Right lobe of liver (tissue), 6 donors: ENCODE data around the gene ERCC8. TPM values are rescaled to one million over a fixed set of nuclear protein-coding genes. Genes with fewer than 3 reads are reported as not detected.

Source experiments
- ATAC-seq, 4 donors: fragments of 200-7000 bp; cut with Tn5 transposase; one replicate each; pipeline ENCODE4 v1.9.1; 2020; ENCODE audit warnings: mild to moderate bottlenecking in 4 of 4, moderate library complexity in 4 of 4
- DNase-seq, 3 donors: peaks; one replicate each; pipeline ENCODE4 v3.0.0-alpha.2; 2020
- H3K27ac ChIP-seq, 3 donors: fragments of 200-600 bp; one replicate each; pipeline ENCODE4 v1.8.0; 2022
- H3K27me3 ChIP-seq, 2 donors: fragments of 200-600 bp; one replicate each; pipeline ENCODE4 v1.8.0; 2022
- H3K36me3 ChIP-seq, 4 donors: fragments of 200-600 bp; sonication (generic) in 1 of 4; one replicate each; pipeline versions ENCODE4 v1.5.1 to v1.8.0; 2017 to 2022; ENCODE audit warnings: control low read depth in 1 of 4
- H3K4me1 ChIP-seq, 4 donors: fragments of 200-600 bp; sonication (generic) in 1 of 4; one replicate each; pipeline versions ENCODE4 v1.5.1 to v1.8.0; 2017 to 2022; ENCODE audit warnings: control low read depth in 1 of 4
- H3K4me3 ChIP-seq, 3 donors: fragments of 200-600 bp; one replicate each; pipeline ENCODE4 v1.8.0; 2022
- H3K9me3 ChIP-seq, 4 donors: fragments of 200-600 bp; sonication (generic) in 1 of 4; one replicate each; pipeline versions ENCODE4 v1.5.1 to v1.8.0; 2017 to 2022; ENCODE audit warnings: control low read depth in 1 of 4
- POLR2A ChIP-seq: fragments of 450-650 bp; IDR thresholded peaks from one replicate; pipeline ENCODE4 v1.6.1; 2017; ENCODE audit warnings: antibody characterized with exemption, mild to moderate bottlenecking
- WGBS: methylation state at CpG from one replicate; pipeline ENCODE4 v1.1.6; 2018; ENCODE audit warnings: low coverage, low lambda C conversion rate; ENCODE audit not compliant: insufficient coverage; ENCODE audit errors: missing lambda C conversion rate; 5-methylcytosine and 5-hydroxymethylcytosine counted together
- intact Hi-C, 2 donors: fragments of 100-400 bp; cut with DNase I; formaldehyde crosslinking; loops; one replicate each; pipeline versions ENCODE4 v1.11.2 to v1.14.1; 2022
- total RNA-seq, 6 experiments: library from RNA; depleted of rRNA in 2 of 6; stranded (reverse); fragments of >200 nt in 2 of 6; fragmentation: NEBNext Ultra II Directional in 3 of 6; extraction: Animal tissue kit (Norgen Biotek cat#: 25700) in 3 of 6; gene quantifications; one replicate each; pipeline versions ENCODE4 v1.1.0 to v1.2.4, GENCODE V29; 2016 to 2023
- TF ChIP-seq, protein P1 (sequence below), 4 donors: fragments of 200-600 bp in 3 of 4; fragments of 450-650 bp in 1 of 4; IDR thresholded peaks; one replicate each; pipeline versions ENCODE4 v1.5.1 to v1.8.0; 2016 to 2022; ENCODE audit warnings: antibody characterized with exemption in 4 of 4, mild to moderate bottlenecking in 2 of 4
- donor health status: DM: no; HTN: yes; CAD: no.
- donor health status: DM: no; HTN: no; CAD: no.
- donor health status: DM: no; HTN: no; CAD: no.
- donor health status: DM: no; HTN: yes; CAD: no.
- donor health status: DM: no; HTN: yes; CAD: no.

Gene ERCC8
- total RNA-seq, 6 experiments from 2014 or later: 4.0 to 10.7 (median 4.5) TPM

DNA sequence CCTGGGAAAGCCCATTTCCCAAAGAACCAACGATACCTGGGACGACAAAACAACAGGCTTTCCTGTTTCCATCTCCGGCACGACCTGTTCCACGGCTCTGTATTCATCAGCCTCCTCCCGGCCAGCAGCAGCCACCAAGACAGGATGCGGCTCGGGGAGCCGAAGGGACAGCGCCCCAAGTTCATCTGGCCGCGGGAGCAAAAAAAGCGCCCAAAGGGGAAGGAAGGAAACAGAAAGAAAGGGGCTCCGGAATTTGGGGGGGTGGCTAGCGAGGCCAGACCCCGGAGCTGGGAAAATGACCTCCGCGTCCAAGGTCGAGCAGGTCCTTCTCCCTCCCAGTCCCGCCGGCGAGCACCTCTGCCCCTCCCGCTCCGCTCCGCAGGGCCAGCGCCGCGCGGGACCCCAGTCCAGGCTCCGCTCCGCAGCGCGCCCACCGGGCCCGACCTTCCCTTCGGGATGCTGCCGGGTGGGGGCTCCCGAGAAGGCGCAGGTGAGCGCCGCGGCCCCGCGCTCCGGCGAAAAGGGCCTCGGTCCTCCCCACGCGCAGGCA, 101.4 kb downstream of the ERCC8 start:
- peak in 1 of 3 donors; percentile 24 for DNase-seq
- Histone ChIP-seq H3K36me3 (no peaks in the 10 kb centered on the region), H3K9me3 (no peaks in the 10 kb centered on the region)

GRCh38 chr5:60842871-60843385, 101.9 kb downstream of the ERCC8 start:
- no peaks in the 10 kb centered on the region for H3K27me3 ChIP-seq
- H3K4me3 ChIP-seq: peak overlapping the region in 1 of 3 donors; percentile 71
- ATAC-seq (peak; percentile 24 to 49 (median 24)), DNase-seq (no peak)
- 8% methylated on average over 18 of the region's 26 CpGs for WGBS
- intact Hi-C loops: no loop called here
- H3K9me3 ChIP-seq: no peaks in the 10 kb centered on the region
- no peaks in the 10 kb centered on the region for H3K36me3 ChIP-seq
- peaks cover 0 to 8% (median 0%) of the 10 kb centered on the region in 4 donors for H3K4me1 ChIP-seq
- H3K27ac ChIP-seq: no peak overlapping the region
- TF ChIP-seq POLR2A: no peak
- TF ChIP-seq, protein P1, sequence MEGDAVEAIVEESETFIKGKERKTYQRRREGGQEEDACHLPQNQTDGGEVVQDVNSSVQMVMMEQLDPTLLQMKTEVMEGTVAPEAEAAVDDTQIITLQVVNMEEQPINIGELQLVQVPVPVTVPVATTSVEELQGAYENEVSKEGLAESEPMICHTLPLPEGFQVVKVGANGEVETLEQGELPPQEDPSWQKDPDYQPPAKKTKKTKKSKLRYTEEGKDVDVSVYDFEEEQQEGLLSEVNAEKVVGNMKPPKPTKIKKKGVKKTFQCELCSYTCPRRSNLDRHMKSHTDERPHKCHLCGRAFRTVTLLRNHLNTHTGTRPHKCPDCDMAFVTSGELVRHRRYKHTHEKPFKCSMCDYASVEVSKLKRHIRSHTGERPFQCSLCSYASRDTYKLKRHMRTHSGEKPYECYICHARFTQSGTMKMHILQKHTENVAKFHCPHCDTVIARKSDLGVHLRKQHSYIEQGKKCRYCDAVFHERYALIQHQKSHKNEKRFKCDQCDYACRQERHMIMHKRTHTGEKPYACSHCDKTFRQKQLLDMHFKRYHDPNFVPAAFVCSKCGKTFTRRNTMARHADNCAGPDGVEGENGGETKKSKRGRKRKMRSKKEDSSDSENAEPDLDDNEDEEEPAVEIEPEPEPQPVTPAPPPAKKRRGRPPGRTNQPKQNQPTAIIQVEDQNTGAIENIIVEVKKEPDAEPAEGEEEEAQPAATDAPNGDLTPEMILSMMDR (IDR thresholded peaks at IDR 0.05): no peak

More for the DNA sequence above, 101.4 kb downstream of the ERCC8 start:
- ATAC-seq: peak; percentile 30 to 58 (median 49)
- WGBS: 1% methylated on average over 12 of the region's 49 CpGs
- TF ChIP-seq POLR2A: no peak
- TF ChIP-seq, protein P1 (IDR thresholded peaks at IDR 0.05): no peak
- intact Hi-C loops: no loop called here
- H3K27ac ChIP-seq: no peak overlapping the region
- peaks cover 0 to 8% (median 0%) of the 10 kb centered on the region in 4 donors for H3K4me1 ChIP-seq
- H3K27me3 ChIP-seq: no peaks in the 10 kb centered on the region
- H3K4me3 ChIP-seq: peak overlapping the region; percentile 57 to 71 (median 66)

- no peaks in the 10 kb centered on the region for H3K27me3 ChIP-seq
- no peak for DNase-seq
- no peaks in the 10 kb centered on the region for H3K36me3 ChIP-seq
- H3K9me3 ChIP-seq: no peaks in the 10 kb centered on the region
- TF ChIP-seq, protein P1 (IDR thresholded peaks at IDR 0.05): no peak
- TF ChIP-seq POLR2A: no peak
- no peak overlapping the region for H3K27ac ChIP-seq
- WGBS: 81% methylated on average over 2 of the region's 2 CpGs
- intact Hi-C loops: no loop called here
- ATAC-seq: no peak
- no peak overlapping the region for H3K4me3 ChIP-seq
- peaks cover 0 to 8% (median 0%) of the 10 kb centered on the region in 4 donors for H3K4me1 ChIP-seq
Measured at GRCh38 chr5:60841361-60841760, 103.5 kb downstream of the ERCC8 start.

DNA sequence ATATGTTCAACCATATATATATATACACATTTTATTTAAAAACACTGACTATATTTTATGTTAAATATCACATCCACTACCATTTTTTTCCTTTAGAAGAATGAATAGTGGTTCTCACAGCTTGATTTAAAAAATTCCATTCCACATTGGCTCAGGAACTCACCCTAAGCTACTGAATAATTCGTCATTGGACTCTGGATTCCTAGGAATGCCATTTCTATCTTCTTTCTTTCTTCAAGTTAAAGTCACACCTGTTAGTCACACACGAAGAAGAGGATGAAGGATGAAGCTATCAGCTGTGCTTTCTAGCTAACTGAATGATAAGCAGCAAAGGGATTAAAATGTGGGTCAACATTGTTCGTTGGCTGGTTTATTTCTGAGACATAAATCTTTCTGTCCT, 108.7 kb downstream of the ERCC8 start:
- Histone ChIP-seq H3K27me3 (no peaks in the 10 kb centered on the region), H3K27ac (no peak overlapping the region), H3K4me1 (no peaks in the 10 kb centered on the region), H3K9me3 (no peaks in the 10 kb centered on the region), H3K4me3 (no peak overlapping the region), H3K36me3 (no peaks in the 10 kb centered on the region)
- intact Hi-C loops: no loop called here
- WGBS: 32% methylated on average over 3 of the region's 3 CpGs
- TF ChIP-seq POLR2A: no peak
- TF ChIP-seq, protein P1 (IDR thresholded peaks at IDR 0.05): no peak
- no peak for DNase-seq
- no peak for ATAC-seq
